RWPE1 (cell line): Measurements from ENCODE around the gene MTMR10.

ENCODE experiments used
- CTCF ChIA-PET: fragments of 350-600 bp; sonication (Branson Sonifier 250); formaldehyde crosslinking; extraction: SDS; loops from one replicate; lab custom pipeline; 2021; lab: Yijun Ruan, JAX
- POLR2A ChIA-PET: fragments of 400-600 bp; formaldehyde crosslinking; extraction: SDS; loops from one replicate; lab custom pipeline; 2020; ENCODE audit warnings: antibody characterized with exemption; ENCODE audit not compliant: low non-redundant PET; lab: Yijun Ruan, JAX
- DNase-seq: peaks from one replicate; pipeline ENCODE4 v3.0.0; 2012; ENCODE audit warnings: low spot score
- H3K27ac ChIP-seq: fragments of 450-650 bp; 2 replicates; pipeline ENCODE4 v1.5.1; 2017
- TF ChIP-seq, protein P1 (sequence below): fragments of 450-650 bp; conservative IDR thresholded peaks from 2 replicates; pipeline ENCODE4 v1.5.1; 2017; ENCODE audit warnings: low read depth, mild to moderate bottlenecking

Gene MTMR10

DNA sequence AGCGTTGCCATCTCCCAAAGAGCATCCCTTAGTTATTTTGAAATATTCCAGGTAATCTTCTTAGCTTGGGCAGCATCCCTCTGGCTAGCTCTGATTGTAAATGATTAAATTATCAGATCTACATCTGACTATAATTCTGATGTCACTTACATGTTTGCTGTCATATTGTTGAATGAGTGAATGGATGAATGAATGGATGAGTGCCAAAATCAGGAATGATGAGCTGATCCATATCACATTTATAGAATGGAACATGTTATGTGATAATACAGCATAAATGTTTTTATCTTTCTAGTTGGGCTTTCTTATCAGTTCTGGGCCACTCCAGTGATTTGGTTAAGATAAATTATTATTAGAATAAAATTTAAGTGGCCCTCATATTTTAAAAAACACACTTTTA is 73.8 kb downstream of the MTMR10 start:
- ChIA-PET CTCF (interaction anchor here (1.2 kb wide), 1 partner anchor 212 kb away, joined by 3 read pairs; no protein-coding TSS in a partner anchor), POLR2A (no interaction called here)
- no peak overlapping the region for H3K27ac ChIP-seq
- TF ChIP-seq, protein P1, sequence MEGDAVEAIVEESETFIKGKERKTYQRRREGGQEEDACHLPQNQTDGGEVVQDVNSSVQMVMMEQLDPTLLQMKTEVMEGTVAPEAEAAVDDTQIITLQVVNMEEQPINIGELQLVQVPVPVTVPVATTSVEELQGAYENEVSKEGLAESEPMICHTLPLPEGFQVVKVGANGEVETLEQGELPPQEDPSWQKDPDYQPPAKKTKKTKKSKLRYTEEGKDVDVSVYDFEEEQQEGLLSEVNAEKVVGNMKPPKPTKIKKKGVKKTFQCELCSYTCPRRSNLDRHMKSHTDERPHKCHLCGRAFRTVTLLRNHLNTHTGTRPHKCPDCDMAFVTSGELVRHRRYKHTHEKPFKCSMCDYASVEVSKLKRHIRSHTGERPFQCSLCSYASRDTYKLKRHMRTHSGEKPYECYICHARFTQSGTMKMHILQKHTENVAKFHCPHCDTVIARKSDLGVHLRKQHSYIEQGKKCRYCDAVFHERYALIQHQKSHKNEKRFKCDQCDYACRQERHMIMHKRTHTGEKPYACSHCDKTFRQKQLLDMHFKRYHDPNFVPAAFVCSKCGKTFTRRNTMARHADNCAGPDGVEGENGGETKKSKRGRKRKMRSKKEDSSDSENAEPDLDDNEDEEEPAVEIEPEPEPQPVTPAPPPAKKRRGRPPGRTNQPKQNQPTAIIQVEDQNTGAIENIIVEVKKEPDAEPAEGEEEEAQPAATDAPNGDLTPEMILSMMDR = no peak
- no peak for DNase-seq

DNA sequence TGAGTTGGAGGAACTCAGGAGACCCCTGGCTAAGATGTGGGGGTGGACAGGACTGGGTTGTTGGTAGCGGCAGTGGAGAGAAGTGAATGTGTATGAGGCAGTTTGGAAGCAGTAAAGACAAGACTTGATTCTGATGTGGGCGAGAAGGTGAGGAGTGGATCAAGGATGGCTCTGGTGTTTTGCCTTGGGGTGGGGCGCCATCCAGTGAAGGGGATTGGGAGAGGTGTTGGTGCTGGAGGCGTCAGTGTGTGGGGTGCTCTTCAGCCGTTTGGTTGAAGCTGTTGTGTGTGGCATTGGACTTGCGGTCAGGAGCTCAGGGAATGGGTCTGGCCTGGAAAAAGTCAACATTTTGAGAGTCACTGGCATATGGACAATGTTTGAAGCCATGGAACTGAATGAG is 74.4 kb downstream of the MTMR10 start:
- TF ChIP-seq, protein P1 = no peak
- no peak for DNase-seq
- ChIA-PET POLR2A (no interaction called here), CTCF (interaction anchor here (1.2 kb wide), 1 partner anchor 212 kb away, joined by 3 read pairs; no protein-coding TSS in a partner anchor)
- peak overlapping the region; percentile 8; the same call in 1 of the 2 replicates for H3K27ac ChIP-seq

DNA sequence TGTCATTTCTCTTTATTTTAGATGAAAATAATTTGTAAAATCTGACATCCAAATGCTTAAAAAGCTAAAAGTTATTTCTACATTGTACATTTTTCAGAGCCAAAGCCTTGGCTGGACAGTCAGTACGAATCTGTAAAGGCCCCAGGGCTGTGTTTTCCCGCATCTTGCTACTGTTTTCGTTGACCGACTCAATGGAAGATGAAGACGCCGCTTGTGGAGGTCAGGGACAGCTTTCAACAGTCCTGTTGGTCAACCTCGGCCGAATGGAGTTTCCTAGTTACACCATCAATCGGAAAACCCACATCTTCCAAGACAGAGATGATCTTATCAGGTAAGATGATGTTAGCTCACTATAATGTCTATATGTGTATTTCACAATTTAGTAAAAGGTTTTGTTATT is 77.7 kb downstream of the MTMR10 start:
- DNase-seq = no peak
- ChIA-PET CTCF (no interaction called here), POLR2A (no interaction called here)
- no peak overlapping the region for H3K27ac ChIP-seq
- TF ChIP-seq, protein P1 = no peak

DNA sequence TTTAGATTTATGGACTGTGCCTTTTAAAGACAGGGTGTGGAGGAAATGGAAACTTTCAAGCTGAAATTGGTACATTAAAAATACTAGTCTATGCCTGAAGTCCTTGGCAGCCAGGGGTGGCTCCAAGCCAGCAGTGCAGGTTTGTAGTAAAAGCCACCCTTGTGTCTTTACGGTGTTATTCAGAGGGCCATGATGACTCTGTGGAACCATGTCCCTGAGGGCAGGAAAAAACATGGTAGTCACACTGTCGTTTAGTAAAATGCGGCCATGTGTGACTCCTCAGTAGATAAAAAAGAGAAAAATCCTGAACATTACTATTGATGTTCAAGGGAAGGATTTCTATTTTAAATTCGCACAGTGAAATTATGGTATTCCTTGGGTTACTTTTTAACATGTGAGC is 85.1 kb downstream of the MTMR10 start:
- H3K27ac ChIP-seq = no peak overlapping the region
- CTCF ChIA-PET = no interaction called here
- POLR2A ChIA-PET = no interaction called here
- TF ChIP-seq, protein P1 = no peak
- no peak for DNase-seq

DNA sequence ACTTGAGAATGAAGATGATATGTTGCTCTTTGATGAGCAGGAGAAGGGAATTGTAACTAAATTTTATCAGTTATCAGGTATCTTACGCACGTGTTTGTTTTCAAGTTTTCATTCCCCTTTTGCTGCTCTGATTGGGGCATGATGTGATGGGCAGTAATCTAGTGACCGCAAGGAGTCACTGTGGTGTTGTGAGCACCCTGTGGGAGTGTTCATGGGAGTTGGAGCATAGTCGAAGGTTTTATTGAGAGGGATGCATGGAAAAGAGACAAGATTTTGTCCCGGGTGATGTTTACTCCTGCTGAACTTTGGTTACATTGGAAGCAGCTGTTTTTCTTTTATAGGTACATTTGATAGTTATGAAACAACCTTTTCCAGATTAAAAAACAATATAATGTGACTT is 85.6 kb downstream of the MTMR10 start:
- no peak for DNase-seq
- TF ChIP-seq, protein P1 = 0 out of 2 replicates have a peak, but pooled peaks have one; percentile 14
- H3K27ac ChIP-seq = no peak overlapping the region
- POLR2A ChIA-PET = no interaction called here
- CTCF ChIA-PET = no interaction called here

DNA sequence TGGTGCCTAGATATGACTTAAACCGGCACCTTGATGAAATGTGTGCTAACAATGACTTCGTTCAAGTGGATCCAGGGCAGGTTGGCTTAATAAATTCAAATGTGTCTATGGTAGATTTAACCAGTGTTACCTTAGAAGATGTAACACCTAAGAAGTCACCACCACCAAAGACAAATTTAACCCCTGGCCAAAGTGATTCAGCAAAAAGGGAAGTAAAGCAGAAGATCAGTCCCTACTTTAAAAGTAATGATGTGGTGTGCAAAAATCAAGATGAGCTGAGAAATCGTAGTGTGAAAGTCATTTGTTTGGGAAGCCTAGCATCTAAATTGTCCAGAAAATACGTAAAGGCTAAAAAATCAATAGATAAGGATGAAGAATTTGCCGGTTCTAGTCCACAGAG is 86.6 kb downstream of the MTMR10 start:
- ChIA-PET CTCF (no interaction called here), POLR2A (no interaction called here)
- DNase-seq = no peak
- TF ChIP-seq, protein P1 = no peak
- no peak overlapping the region for H3K27ac ChIP-seq
